ENCODE results near the gene SETD7. TPM values are rescaled to one million over a fixed set of nuclear protein-coding genes. Genes with fewer than 3 reads are reported as not detected.

The SETD7 gene
- polyA plus RNA-seq, 2 donors, result 9.9 to 12.0 TPM

DNA sequence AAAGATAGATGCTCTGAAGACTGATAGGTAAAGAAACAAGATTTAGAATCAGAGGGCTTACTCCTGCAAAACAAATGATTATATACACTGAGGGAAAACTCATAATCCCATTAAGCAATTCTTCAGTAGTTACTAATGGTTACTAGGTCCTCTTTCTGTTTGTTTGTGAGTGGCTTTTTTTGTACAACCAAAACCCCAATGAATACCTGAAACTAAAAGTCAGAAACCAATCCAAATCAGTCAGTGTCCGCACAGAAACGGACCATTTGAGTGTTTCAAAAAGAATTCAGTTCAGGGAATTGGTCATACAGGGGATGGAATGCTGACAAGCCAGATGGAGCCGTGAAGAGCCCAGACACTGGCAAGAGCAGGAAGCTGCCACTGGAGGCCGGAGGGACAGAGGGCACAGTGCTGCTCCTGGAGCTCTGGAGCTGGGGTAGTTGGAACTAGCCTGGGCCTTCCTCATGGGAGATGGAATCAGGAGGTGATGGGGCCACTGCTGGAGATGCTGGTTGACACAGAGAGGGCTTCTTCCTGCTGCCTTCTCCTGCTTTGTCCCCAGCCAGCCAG is 31.9 kb downstream of the SETD7 start:
- 85% methylated on average over 4 of the region's 4 CpGs for WGBS, 2 donors
- peaks cover 4 to 12% of the 10 kb centered on the region in 2 donors for H3K36me3 ChIP-seq (ENCODE audit: control insufficient read depth in 2 of 2, insufficient read depth in 2 of 2, low read length in 1 of 2)
- H3K4me3 ChIP-seq (ENCODE audit: low read depth in 1 of 2, low read length in 2 of 2), result no peak overlapping the region
- H3K4me1 ChIP-seq (ENCODE audit: control insufficient read depth in 2 of 2, insufficient read depth in 2 of 2, low read length in 1 of 2), result no peaks in the 10 kb centered on the region
- no peaks in the 10 kb centered on the region for H3K27me3 ChIP-seq (ENCODE audit: control insufficient read depth in 1 of 2, insufficient read depth in 2 of 2, low read length in 2 of 2)
- H3K9me3 ChIP-seq (ENCODE audit: control insufficient read depth in 2 of 2, insufficient read depth in 1 of 2, low read depth in 1 of 2, low read length in 1 of 2), result no peaks in the 10 kb centered on the region
- no peak overlapping the region for H3K27ac ChIP-seq (ENCODE audit: low read depth in 2 of 2, low read length in 1 of 2)

DNA sequence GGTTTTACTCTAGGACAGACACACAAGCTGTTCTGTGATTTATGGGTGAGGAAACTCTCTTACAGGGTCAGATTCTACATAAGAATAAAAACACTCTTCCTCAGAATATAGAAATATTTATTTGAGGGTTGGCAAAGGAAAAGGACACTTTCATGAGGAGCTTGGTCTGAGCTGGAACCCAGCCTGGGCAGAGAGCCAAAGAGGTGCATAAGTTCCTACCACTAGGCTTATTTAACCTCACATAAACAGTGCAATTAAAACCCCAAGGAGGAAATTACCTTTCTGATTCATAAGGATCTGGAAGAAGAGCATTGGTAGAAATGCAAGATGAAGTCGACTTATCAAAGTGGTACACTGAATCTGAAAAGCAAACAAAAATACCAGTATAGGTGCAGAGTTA is 32.9 kb downstream of the SETD7 start:
- Histone ChIP-seq H3K4me1 (ENCODE audit: control insufficient read depth in 2 of 2, insufficient read depth in 2 of 2, low read length in 1 of 2) (no peaks in the 10 kb centered on the region), H3K9me3 (ENCODE audit: control insufficient read depth in 2 of 2, insufficient read depth in 1 of 2, low read depth in 1 of 2, low read length in 1 of 2) (no peaks in the 10 kb centered on the region), H3K36me3 (ENCODE audit: control insufficient read depth in 2 of 2, insufficient read depth in 2 of 2, low read length in 1 of 2) (peaks cover 7% of the 10 kb centered on the region in 2 donors), H3K4me3 (ENCODE audit: low read depth in 1 of 2, low read length in 2 of 2) (no peak overlapping the region), H3K27ac (ENCODE audit: low read depth in 2 of 2, low read length in 1 of 2) (no peak overlapping the region), H3K27me3 (ENCODE audit: control insufficient read depth in 1 of 2, insufficient read depth in 2 of 2, low read length in 2 of 2) (no peaks in the 10 kb centered on the region)
- 62 to 77% methylated on average over 1 of the region's 1 CpG for WGBS, 2 donors

DNA sequence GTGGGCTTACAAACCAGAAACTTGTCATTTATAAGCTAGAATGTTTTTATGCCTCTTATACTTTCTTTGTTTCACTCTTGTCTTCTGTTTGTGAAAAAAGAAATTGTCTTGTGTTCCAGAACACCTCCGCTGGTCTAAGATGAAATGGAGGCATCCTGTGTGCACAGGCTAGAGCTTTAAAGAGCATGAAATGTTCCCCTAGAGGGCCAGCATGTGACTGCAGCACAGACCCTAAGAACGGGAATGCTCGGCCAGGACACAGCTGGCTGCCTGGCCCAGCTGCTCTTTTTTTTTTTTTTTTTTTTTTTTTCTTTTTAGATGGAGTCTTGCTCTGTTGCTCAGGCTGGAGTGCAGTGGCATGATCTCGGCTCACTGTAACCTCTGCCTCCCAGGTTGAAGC is 33.6 kb downstream of the SETD7 start:
- no peaks in the 10 kb centered on the region for H3K4me1 ChIP-seq (ENCODE audit: control insufficient read depth in 2 of 2, insufficient read depth in 2 of 2, low read length in 1 of 2)
- no peaks in the 10 kb centered on the region for H3K9me3 ChIP-seq (ENCODE audit: control insufficient read depth in 2 of 2, insufficient read depth in 1 of 2, low read depth in 1 of 2, low read length in 1 of 2)
- no peak overlapping the region for H3K27ac ChIP-seq (ENCODE audit: low read depth in 2 of 2, low read length in 1 of 2)
- H3K4me3 ChIP-seq (ENCODE audit: low read depth in 1 of 2, low read length in 2 of 2), result no peak overlapping the region
- peaks cover 7 to 12% of the 10 kb centered on the region in 2 donors for H3K36me3 ChIP-seq (ENCODE audit: control insufficient read depth in 2 of 2, insufficient read depth in 2 of 2, low read length in 1 of 2)
- H3K27me3 ChIP-seq (ENCODE audit: control insufficient read depth in 1 of 2, insufficient read depth in 2 of 2, low read length in 2 of 2), result no peaks in the 10 kb centered on the region
- WGBS, 2 donors, result 77 to 80% methylated on average over 4 of the region's 4 CpGs

DNA sequence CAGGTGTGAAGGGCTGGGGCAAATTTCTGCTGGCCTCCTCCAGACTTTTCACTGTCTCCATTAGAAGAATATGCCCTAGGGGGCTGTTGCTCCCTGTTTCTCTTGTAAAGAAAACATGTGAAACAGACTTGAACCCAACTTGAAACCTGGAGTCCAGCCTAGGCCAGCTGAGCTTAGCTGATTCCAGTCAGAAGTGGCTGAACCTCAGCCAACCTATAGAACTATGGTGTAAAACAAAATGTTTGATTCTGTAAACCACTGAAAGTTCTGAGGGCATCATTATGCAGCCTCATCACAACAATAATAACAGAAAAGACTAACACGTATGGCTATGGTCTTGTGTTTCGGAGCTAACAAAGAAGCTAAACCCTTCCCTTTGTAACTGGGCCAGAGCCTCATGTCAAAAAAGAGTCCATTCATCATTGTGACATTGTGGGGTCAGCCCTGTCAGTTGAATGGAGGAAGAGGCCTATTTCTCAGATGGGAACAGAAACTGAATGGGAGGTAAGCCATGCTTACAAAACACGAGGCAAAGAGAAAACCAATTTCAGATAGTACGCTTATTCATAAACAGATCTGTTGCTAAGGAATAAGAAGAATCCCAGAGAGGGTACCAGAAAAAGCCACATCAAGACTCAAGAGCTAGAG is 34.1 kb downstream of the SETD7 start:
- H3K27ac ChIP-seq (ENCODE audit: low read depth in 2 of 2, low read length in 1 of 2), result no peak overlapping the region
- H3K9me3 ChIP-seq (ENCODE audit: control insufficient read depth in 2 of 2, insufficient read depth in 1 of 2, low read depth in 1 of 2, low read length in 1 of 2), result no peaks in the 10 kb centered on the region
- WGBS, 2 donors, result 83 to 87% methylated on average over 4 of the region's 4 CpGs
- no peak overlapping the region for H3K4me3 ChIP-seq (ENCODE audit: low read depth in 1 of 2, low read length in 2 of 2)
- no peaks in the 10 kb centered on the region for H3K4me1 ChIP-seq (ENCODE audit: control insufficient read depth in 2 of 2, insufficient read depth in 2 of 2, low read length in 1 of 2)
- no peaks in the 10 kb centered on the region for H3K27me3 ChIP-seq (ENCODE audit: control insufficient read depth in 1 of 2, insufficient read depth in 2 of 2, low read length in 2 of 2)
- H3K36me3 ChIP-seq (ENCODE audit: control insufficient read depth in 2 of 2, insufficient read depth in 2 of 2, low read length in 1 of 2), result peaks cover 7 to 12% of the 10 kb centered on the region in 2 donors

DNA sequence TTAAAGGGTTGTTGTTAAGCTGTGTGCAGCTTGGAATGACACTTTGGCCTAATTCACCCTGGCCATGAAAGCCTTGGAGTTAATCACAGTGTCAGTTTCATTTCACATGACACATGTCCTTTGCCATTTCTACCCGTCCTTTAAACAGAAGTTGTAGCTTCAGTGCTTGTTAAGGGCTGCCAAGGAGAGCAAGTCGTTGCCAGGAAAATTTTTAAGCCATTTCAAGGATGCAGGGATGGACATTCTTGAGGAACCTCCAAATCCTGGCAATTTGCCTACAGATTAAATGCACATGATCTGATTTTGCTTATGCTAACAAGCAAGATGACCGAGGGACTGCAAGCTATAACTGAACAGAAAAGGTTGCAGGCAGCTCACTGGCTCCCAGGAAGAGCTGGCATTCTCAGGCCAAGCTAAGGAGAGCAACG is 40.5 kb downstream of the SETD7 start:
- Histone ChIP-seq H3K9me3 (ENCODE audit: control insufficient read depth in 2 of 2, insufficient read depth in 1 of 2, low read depth in 1 of 2, low read length in 1 of 2) (no peaks in the 10 kb centered on the region), H3K27me3 (ENCODE audit: control insufficient read depth in 1 of 2, insufficient read depth in 2 of 2, low read length in 2 of 2) (no peaks in the 10 kb centered on the region), H3K4me3 (ENCODE audit: low read depth in 1 of 2, low read length in 2 of 2) (no peak overlapping the region), H3K4me1 (ENCODE audit: control insufficient read depth in 2 of 2, insufficient read depth in 2 of 2, low read length in 1 of 2) (no peaks in the 10 kb centered on the region), H3K27ac (ENCODE audit: low read depth in 2 of 2, low read length in 1 of 2) (no peak overlapping the region), H3K36me3 (ENCODE audit: control insufficient read depth in 2 of 2, insufficient read depth in 2 of 2, low read length in 1 of 2) (peaks cover 20 to 28% of the 10 kb centered on the region in 2 donors)
- WGBS, 2 donors, result 54 to 61% methylated on average over 4 of the region's 4 CpGs

DNA sequence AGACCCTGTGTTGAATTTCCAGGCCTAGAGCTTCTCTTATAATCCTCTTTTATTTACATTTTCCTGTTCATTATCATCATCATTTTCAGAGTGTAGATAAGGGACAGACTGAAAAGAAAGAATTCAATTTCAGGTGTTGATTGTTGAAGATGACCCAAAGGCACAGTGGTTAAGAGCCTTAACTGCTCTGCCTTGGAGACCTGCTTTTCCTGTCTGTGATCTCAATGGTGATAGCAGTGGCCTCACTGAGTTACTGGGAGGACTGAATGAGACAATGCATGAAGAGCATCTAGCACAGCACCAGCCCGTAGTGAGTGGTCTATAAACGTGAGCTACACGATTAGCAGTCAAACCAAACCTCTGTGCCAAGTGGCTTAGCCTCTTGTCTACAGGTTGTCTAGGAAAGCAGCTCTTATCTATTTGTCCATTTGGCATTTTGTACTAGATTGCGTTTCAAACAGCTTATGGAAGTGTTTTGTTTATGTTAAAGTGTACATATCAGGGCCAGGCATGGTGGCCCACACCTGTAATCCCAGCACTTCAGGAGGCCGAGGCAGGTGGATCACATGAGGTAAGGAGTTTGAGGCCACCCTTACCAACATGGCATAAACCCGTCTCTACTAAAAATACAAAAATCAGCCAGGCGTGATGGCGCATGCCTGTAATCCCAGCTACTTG is 41.5 kb downstream of the SETD7 start:
- Histone ChIP-seq H3K4me3 (ENCODE audit: low read depth in 1 of 2, low read length in 2 of 2) (no peak overlapping the region), H3K27ac (ENCODE audit: low read depth in 2 of 2, low read length in 1 of 2) (no peak overlapping the region), H3K36me3 (ENCODE audit: control insufficient read depth in 2 of 2, insufficient read depth in 2 of 2, low read length in 1 of 2) (peaks cover 23 to 28% of the 10 kb centered on the region in 2 donors), H3K27me3 (ENCODE audit: control insufficient read depth in 1 of 2, insufficient read depth in 2 of 2, low read length in 2 of 2) (no peaks in the 10 kb centered on the region), H3K9me3 (ENCODE audit: control insufficient read depth in 2 of 2, insufficient read depth in 1 of 2, low read depth in 1 of 2, low read length in 1 of 2) (no peaks in the 10 kb centered on the region), H3K4me1 (ENCODE audit: control insufficient read depth in 2 of 2, insufficient read depth in 2 of 2, low read length in 1 of 2) (no peaks in the 10 kb centered on the region)
- WGBS, 2 donors, result 89 to 93% methylated on average over 8 of the region's 8 CpGs

DNA sequence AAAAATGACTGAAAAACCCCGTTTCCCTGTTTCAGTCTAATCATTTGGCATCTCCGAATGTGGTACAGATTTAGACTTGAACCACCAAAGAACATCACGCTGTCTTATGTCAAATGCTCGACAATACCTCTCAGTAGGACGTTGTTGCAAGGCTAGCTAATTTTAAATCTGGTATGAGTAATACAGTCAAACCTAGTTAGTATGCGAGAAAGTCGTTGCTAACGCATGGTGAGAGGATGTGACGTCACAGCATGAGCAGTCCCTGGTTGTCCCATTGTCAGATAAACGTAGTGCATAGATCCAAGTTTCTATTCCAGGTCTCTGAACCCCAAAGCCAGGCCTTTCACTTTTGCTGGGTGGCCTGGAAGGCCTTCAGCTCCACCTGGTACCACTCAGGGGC is 44.7 kb downstream of the SETD7 start:
- Histone ChIP-seq H3K4me1 (ENCODE audit: control insufficient read depth in 2 of 2, insufficient read depth in 2 of 2, low read length in 1 of 2) (no peaks in the 10 kb centered on the region), H3K4me3 (ENCODE audit: low read depth in 1 of 2, low read length in 2 of 2) (no peak overlapping the region), H3K27ac (ENCODE audit: low read depth in 2 of 2, low read length in 1 of 2) (no peak overlapping the region), H3K36me3 (ENCODE audit: control insufficient read depth in 2 of 2, insufficient read depth in 2 of 2, low read length in 1 of 2) (peaks cover 21% of the 10 kb centered on the region in 2 donors), H3K9me3 (ENCODE audit: control insufficient read depth in 2 of 2, insufficient read depth in 1 of 2, low read depth in 1 of 2, low read length in 1 of 2) (no peaks in the 10 kb centered on the region), H3K27me3 (ENCODE audit: control insufficient read depth in 1 of 2, insufficient read depth in 2 of 2, low read length in 2 of 2) (no peaks in the 10 kb centered on the region)
- 79 to 84% methylated on average over 10 of the region's 10 CpGs for WGBS, 2 donors

DNA sequence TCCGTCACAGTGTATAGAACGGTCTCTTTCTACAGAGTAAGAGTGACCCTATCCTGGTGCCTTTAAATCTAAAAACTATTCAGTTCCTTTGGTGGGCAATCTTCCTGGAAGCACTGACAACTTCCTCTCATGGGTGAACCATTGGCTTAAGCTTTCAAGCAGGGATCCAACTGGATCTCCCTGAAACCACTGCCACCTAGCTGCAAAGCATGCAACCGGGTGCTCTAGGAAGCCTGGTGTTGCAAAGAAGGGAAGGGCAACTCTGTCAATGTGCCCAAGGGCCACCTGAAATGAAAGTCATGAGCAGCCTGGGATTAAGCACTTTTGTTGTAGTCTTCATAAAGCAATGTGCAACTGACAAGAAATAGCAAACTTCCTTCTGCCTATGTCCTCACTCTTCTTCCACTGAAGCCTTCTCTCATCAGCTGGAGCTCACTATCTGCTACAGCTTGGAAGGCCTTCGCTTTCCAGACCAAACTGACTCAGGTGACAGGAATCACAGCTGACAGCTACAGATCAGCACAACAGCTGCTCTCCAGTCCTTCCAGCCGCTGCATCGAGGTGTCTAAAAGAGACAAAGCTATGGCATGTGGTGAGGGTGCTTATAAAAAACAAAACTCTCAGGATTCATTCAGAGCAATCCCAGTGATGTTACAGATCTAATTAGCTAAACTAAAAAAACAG is 46.1 kb downstream of the SETD7 start:
- Histone ChIP-seq H3K4me1 (ENCODE audit: control insufficient read depth in 2 of 2, insufficient read depth in 2 of 2, low read length in 1 of 2) (no peaks in the 10 kb centered on the region), H3K27me3 (ENCODE audit: control insufficient read depth in 1 of 2, insufficient read depth in 2 of 2, low read length in 2 of 2) (no peaks in the 10 kb centered on the region), H3K36me3 (ENCODE audit: control insufficient read depth in 2 of 2, insufficient read depth in 2 of 2, low read length in 1 of 2) (peaks cover 14 to 21% of the 10 kb centered on the region in 2 donors), H3K9me3 (ENCODE audit: control insufficient read depth in 2 of 2, insufficient read depth in 1 of 2, low read depth in 1 of 2, low read length in 1 of 2) (no peaks in the 10 kb centered on the region), H3K27ac (ENCODE audit: low read depth in 2 of 2, low read length in 1 of 2) (no peak overlapping the region), H3K4me3 (ENCODE audit: low read depth in 1 of 2, low read length in 2 of 2) (no peak overlapping the region)
- 83 to 86% methylated on average over 6 of the region's 6 CpGs for WGBS, 2 donors

DNA sequence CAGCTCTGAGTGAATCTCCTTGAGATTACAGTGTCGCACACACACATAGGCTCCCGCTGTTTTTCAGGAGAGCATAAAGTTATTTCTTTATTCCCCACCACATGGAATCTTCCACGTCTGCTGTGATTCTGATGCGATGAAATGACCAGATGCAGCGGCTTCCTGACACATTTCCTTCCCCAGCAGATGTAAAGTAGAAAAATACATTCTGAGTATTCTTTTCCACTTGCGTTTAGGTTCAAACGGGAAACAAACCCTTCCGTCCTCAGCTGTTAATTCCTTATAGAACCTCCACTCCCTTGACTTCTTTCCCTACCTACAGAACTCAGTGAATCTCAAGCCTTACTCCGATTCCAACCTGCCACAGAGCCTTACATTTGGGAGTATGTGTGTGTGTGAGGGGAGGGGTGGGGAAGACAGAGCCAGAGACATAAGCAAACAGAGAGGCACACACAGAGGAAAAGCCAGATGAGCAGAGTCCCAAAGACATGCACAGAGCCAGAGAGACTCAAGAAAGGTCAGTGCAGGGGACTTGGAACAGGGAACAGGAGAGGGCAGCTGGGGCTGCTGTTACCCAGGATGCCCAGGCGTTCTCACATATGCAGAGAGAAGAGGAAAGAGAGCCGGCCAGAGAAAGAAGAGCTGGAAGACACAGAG is 47.3 kb downstream of the SETD7 start:
- no peaks in the 10 kb centered on the region for H3K4me1 ChIP-seq (ENCODE audit: control insufficient read depth in 2 of 2, insufficient read depth in 2 of 2, low read length in 1 of 2)
- no peaks in the 10 kb centered on the region for H3K27me3 ChIP-seq (ENCODE audit: control insufficient read depth in 1 of 2, insufficient read depth in 2 of 2, low read length in 2 of 2)
- H3K9me3 ChIP-seq (ENCODE audit: control insufficient read depth in 2 of 2, insufficient read depth in 1 of 2, low read depth in 1 of 2, low read length in 1 of 2), result no peaks in the 10 kb centered on the region
- WGBS, 2 donors, result 86 to 87% methylated on average over 11 of the region's 11 CpGs
- no peak overlapping the region for H3K4me3 ChIP-seq (ENCODE audit: low read depth in 1 of 2, low read length in 2 of 2)
- peaks cover 9 to 20% of the 10 kb centered on the region in 2 donors for H3K36me3 ChIP-seq (ENCODE audit: control insufficient read depth in 2 of 2, insufficient read depth in 2 of 2, low read length in 1 of 2)
- no peak overlapping the region for H3K27ac ChIP-seq (ENCODE audit: low read depth in 2 of 2, low read length in 1 of 2)

Data from esophagus (tissue), 2 donors.